GM19438 (cell line): Measurements from ENCODE around the gene C16orf92.
A peak's percentile ranks its signal among the peaks of the same experiment; 100 is the strongest.
"Not testable (repeated sequence)": the region's sequence is repeated elsewhere in the genome, so short reads cannot be mapped to it uniquely, and the experiment has no call there.

Experiments used
- ATAC-seq: cut with Tn5 transposase; IDR thresholded peaks from one replicate; pipeline ENCODE4 v1.9.1; 2021; ENCODE audit warnings: low read depth; ENCODE audit not compliant: unreplicated experiment

Gene C16orf92

GRCh38 chr16:30023586-30023985, 588 bp downstream of the C16orf92 start:
- ATAC-seq = no peak

GRCh38 chr16:30024451-30024850, 1.5 kb downstream of the C16orf92 start:
- ATAC-seq = no peak

- ATAC-seq = no peak
Measured at GRCh38 chr16:30025156-30025555, 2.2 kb downstream of the C16orf92 start.

GRCh38 chr16:30025574-30025973, 2.6 kb downstream of the C16orf92 start:
- no peak for ATAC-seq

- ATAC-seq = no peak
Measured at GRCh38 chr16:30026449-30026848, 3.5 kb downstream of the C16orf92 start.

- no peak for ATAC-seq
Measured at GRCh38 chr16:30027588-30028437, 4.8 kb downstream of the C16orf92 start.

- ATAC-seq = no peak
Measured at GRCh38 chr16:30028438-30029076, 5.6 kb downstream of the C16orf92 start.

- no peak for ATAC-seq
Measured at GRCh38 chr16:30030011-30030685, 7.2 kb downstream of the C16orf92 start.

- no peak for ATAC-seq
Measured at GRCh38 chr16:30030841-30031413, 7.9 kb downstream of the C16orf92 start, which contains the start of gene TLCD3B. Gene TLCD3B (minus strand): TSS chr16:30031271. CDS start chr16:30030527, 744 bp downstream.

- ATAC-seq = no peak
Measured at GRCh38 chr16:30031477-30031918, 8.5 kb downstream of the C16orf92 start.

- ATAC-seq = no peak
Measured at GRCh38 chr16:30032083-30032819, 9.3 kb downstream of the C16orf92 start.

- no peak for ATAC-seq
Measured at GRCh38 chr16:30033270-30033669, 10.3 kb downstream of the C16orf92 start.

- no peak for ATAC-seq
Measured at GRCh38 chr16:30040221-30040620, 17.2 kb downstream of the C16orf92 start.

GRCh38 chr16:30040690-30041089, 17.7 kb downstream of the C16orf92 start:
- ATAC-seq = not testable (repeated sequence)

GRCh38 chr16:30041841-30042240, 18.8 kb downstream of the C16orf92 start:
- ATAC-seq = no peak

- no peak for ATAC-seq
Measured at GRCh38 chr16:30046178-30046577, 23.2 kb downstream of the C16orf92 start.

- no peak for ATAC-seq
Measured at GRCh38 chr16:30046588-30046987, 23.6 kb downstream of the C16orf92 start.

GRCh38 chr16:30049871-30050270, 26.9 kb downstream of the C16orf92 start:
- no peak for ATAC-seq

GRCh38 chr16:30051518-30051917, 28.5 kb downstream of the C16orf92 start:
- no peak for ATAC-seq

- peak; percentile 63 for ATAC-seq
Measured at GRCh38 chr16:30052671-30053372, 29.8 kb downstream of the C16orf92 start.
